Spleen (tissue), 11 donors: ENCODE measurements around the gene LSM2. TPM values are rescaled to one million over a fixed set of nuclear protein-coding genes. Genes with fewer than 3 reads are reported as not detected.

Experiments
- DNase-seq: peaks from one replicate; pipeline ENCODE4 v3.0.0-alpha.2; 2020
- H3K27ac ChIP-seq, 8 donors: fragments of 200-600 bp; sonication (generic) in 7 of 8; 1 replicate in 4 of 8; 2 replicates in 4 of 8; pipeline versions ENCODE4 v1.5.0 to v1.8.0; 2016 to 2021; ENCODE audit warnings: inconsistent platforms in 4 of 8, mild to moderate bottlenecking in 4 of 8, moderate library complexity in 1 of 8
- H3K27me3 ChIP-seq, 7 donors: fragments of 200-600 bp; sonication (generic) in 6 of 7; replicated peaks in 1 of 7; 1 replicate in 4 of 7; 2 replicates in 3 of 7; pipeline versions ENCODE4 v1.5.0 to v1.8.0; 2016 to 2021; ENCODE audit warnings: inconsistent platforms in 3 of 7, mild to moderate bottlenecking in 1 of 7
- H3K36me3 ChIP-seq, 6 donors: fragments of 200-600 bp; sonication (generic) in 5 of 6; 1 replicate in 4 of 6; 2 replicates in 2 of 6; pipeline versions ENCODE4 v1.5.0 to v1.8.0; 2016 to 2021; ENCODE audit warnings: inconsistent platforms in 2 of 6
- H3K4me1 ChIP-seq, 6 donors: fragments of 200-600 bp; sonication (generic) in 5 of 6; 1 replicate in 3 of 6; 2 replicates in 3 of 6; pipeline versions ENCODE4 v1.5.0 to v1.8.0; 2016 to 2021; ENCODE audit warnings: inconsistent platforms in 3 of 6
- H3K4me3 ChIP-seq, 8 donors: fragments of 200-600 bp; sonication (generic) in 7 of 8; 1 replicate in 4 of 8; 2 replicates in 4 of 8; pipeline versions ENCODE4 v1.5.0 to v1.8.0; 2016 to 2021; ENCODE audit warnings: inconsistent platforms in 4 of 8, mild to moderate bottlenecking in 4 of 8, moderate library complexity in 2 of 8
- H3K9me3 ChIP-seq, 8 donors: fragments of 200-600 bp; sonication (generic) in 7 of 8; 1 replicate in 4 of 8; 2 replicates in 4 of 8; pipeline versions ENCODE4 v1.5.0 to v1.8.0; 2016 to 2021; ENCODE audit warnings: inconsistent platforms in 4 of 8
- CTCF ChIP-seq, 11 experiments: fragments of 200-600 bp in 7 of 11; fragments of 450-650 bp in 4 of 11; sonication (generic) in 4 of 11; IDR thresholded peaks in 8 of 11; conservative IDR thresholded peaks in 3 of 11; 1 replicate in 7 of 11; 2 replicates in 4 of 11; pipeline versions ENCODE4 v1.4.0 to v1.8.0; 2016 to 2021; ENCODE audit warnings: antibody characterized with exemption in 11 of 11, inconsistent platforms in 4 of 11, mild to moderate bottlenecking in 1 of 11
- POLR2A ChIP-seq, 3 donors: fragments of 450-650 bp; IDR thresholded peaks; one replicate each; pipeline ENCODE4 v1.5.1; 2017; ENCODE audit warnings: antibody characterized with exemption in 3 of 3, mild to moderate bottlenecking in 1 of 3
- POLR2AphosphoS5 ChIP-seq, 3 donors: sonication (generic); formaldehyde crosslinking; IDR thresholded peaks; one replicate each; pipeline ENCODE4 v1.5.1; 2017; ENCODE audit warnings: antibody characterized with exemption in 3 of 3
- WGBS, 5 donors: extraction: QIAGEN DNeasy Blood & Tissue Kit in 3 of 5; methylation state at CpG; one replicate each; pipeline versions ENCODE4 v1.1.5 to v1.1.7; 2013 to 2018; 5-methylcytosine and 5-hydroxymethylcytosine counted together
- intact Hi-C: fragments of 100-400 bp; cut with DNase I; formaldehyde crosslinking; loops from one replicate; pipeline ENCODE4 v1.15.0; 2023; ENCODE audit warnings: low total_unique reads
- polyA plus RNA-seq, 3 donors: library from polyadenylated mRNA; stranded (reverse); fragments of 200-250 nt; gene quantifications; one replicate each; pipeline ENCODE4 v1.2.1, GENCODE V29; 2013
- total RNA-seq, 7 donors: library from RNA; depleted of rRNA in 3 of 7; stranded (reverse); fragments of >200 nt in 3 of 7; fragmentation: NEBNext Ultra II Directional in 4 of 7; extraction: Animal tissue kit (Norgen Biotek cat#: 25700) in 4 of 7; gene quantifications; one replicate each; pipeline versions ENCODE4 v1.1.0 to v1.2.1, GENCODE V29; 2016 to 2021
- donor health status: healthy with polysubstance abuse.
- donor health status: DM: no; HTN: no; CAD: no; lungs with moderate emphysema.
- donor health status: DM: no; HTN: no; CAD: no.
- donor health status: Bipolar disorder and iron deficiency.
- donor health status: healthy.
- donor health status: DM: no; HTN: no; CAD: no.
- donor health status: DM: yes; HTN: yes; CAD: no.

The LSM2 gene
- total and polyA plus RNA-seq, 10 donors = 35.9 to 98.9 (median 51.6) TPM

- H3K9me3 ChIP-seq = no peaks in the 10 kb centered on the region
- no peaks in the 10 kb centered on the region for H3K27me3 ChIP-seq
- H3K4me1 ChIP-seq = peaks cover 9 to 58% (median 30%) of the 10 kb centered on the region in 6 donors
- DNase-seq = no peak
- WGBS, 5 donors = 79 to 91% (median 87%) methylated on average over 3 to 4 of the region's 4 CpGs
- TF ChIP-seq POLR2AphosphoS5 (IDR thresholded peaks at IDR 0.05) = no peak
- intact Hi-C loops = no loop called here
- H3K27ac ChIP-seq = no peak overlapping the region
- no peak overlapping the region for H3K4me3 ChIP-seq
- H3K36me3 ChIP-seq = peaks cover 0 to 27% (median 21%) of the 10 kb centered on the region in 6 donors
Observed at GRCh38 chr6:31775184-31775583, 31.6 kb downstream of the LSM2 start.

DNA sequence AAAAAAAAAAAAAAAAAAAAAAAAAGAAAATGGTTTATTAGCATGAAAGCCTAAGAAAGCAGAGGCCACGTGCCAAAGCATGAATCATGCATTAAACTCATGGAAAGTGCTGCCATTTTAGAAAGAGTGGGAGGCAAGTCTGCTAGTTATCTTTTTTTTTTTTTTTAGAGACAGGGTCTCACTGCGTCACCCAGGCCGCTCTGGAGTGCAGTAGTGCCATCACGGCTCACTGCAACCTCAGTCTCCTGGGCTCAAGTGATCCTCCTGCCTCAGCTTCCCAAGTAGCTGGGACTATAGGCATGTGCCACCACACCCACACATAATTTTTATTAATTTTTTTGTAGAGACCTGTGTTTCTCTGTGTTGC, 34.8 kb downstream of the LSM2 start:
- DNase-seq = peak; percentile 46
- WGBS, 5 donors = 70 to 81% (median 79%) methylated on average over 4 of the region's 4 CpGs
- Histone ChIP-seq H3K36me3 (no peaks in the 10 kb centered on the region), H3K4me3 (no peak overlapping the region), H3K4me1 (peaks cover 6 to 75% (median 37%) of the 10 kb centered on the region in 6 donors), H3K27me3 (no peaks in the 10 kb centered on the region), H3K9me3 (no peaks in the 10 kb centered on the region), H3K27ac (peak overlapping the region in 1 of 8 donors; percentile 8)
- TF ChIP-seq POLR2AphosphoS5 (IDR thresholded peaks at IDR 0.05) (no peak), CTCF (IDR thresholded peaks at IDR 0.05 in 8 of 11, conservative IDR thresholded peaks at IDR 0.05 in 3 of 11) (no peak), POLR2A (IDR thresholded peaks at IDR 0.05) (no peak)
- intact Hi-C loops = no loop called here

GRCh38 chr6:31770860-31771259, 35.9 kb downstream of the LSM2 start:
- Histone ChIP-seq H3K4me1 (peaks cover 0 to 64% (median 33%) of the 10 kb centered on the region in 6 donors), H3K27me3 (no peaks in the 10 kb centered on the region), H3K9me3 (no peaks in the 10 kb centered on the region), H3K27ac (no peak overlapping the region), H3K4me3 (no peak overlapping the region), H3K36me3 (no peaks in the 10 kb centered on the region)
- WGBS, 5 donors = 83 to 87% (median 85%) methylated on average over 2 of the region's 2 CpGs
- DNase-seq = no peak
- intact Hi-C loops = no loop called here
- TF ChIP-seq CTCF (IDR thresholded peaks at IDR 0.05 in 8 of 11, conservative IDR thresholded peaks at IDR 0.05 in 3 of 11) (no peak), POLR2AphosphoS5 (IDR thresholded peaks at IDR 0.05) (no peak), POLR2A (IDR thresholded peaks at IDR 0.05) (no peak)

DNA sequence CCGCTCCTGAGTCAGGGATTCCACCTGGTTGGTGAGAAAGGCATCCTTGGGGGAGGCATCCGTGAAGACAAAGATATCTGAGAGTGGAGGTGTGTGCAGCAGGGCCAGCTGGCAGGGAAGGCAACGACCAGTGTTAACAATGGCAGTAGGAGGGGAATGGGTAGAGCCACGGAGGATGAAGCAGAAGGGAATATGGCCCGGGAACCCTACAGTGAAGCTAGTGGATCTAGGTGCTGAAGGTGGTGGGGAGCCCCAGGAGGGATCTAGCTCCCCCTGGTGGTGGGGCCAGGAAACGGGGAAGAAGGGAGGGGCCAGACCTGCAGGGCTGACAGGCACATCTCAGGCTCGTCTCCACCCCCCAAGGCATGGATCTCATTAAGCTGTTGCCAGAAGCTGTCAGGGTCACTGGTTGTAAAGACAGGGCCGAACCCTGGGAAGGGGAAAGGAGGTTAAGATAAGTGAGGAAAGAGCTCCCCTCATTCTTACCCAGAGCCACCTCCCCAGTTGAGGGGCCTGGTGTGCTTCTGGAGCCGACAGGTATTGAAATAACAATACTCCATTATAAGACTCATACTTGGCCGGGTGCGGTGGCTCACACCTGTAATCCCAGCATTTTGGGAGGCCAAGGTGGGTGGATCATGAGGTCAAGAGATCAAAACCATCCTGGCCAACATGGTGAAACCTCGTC, 36.9 kb downstream of the LSM2 start:
- no peaks in the 10 kb centered on the region for H3K27me3 ChIP-seq
- peak overlapping the region in 3 of 8 donors; percentile 26 to 66 (median 51) for H3K27ac ChIP-seq
- no peaks in the 10 kb centered on the region for H3K9me3 ChIP-seq
- peaks cover 0 to 57% (median 33%) of the 10 kb centered on the region in 6 donors for H3K4me1 ChIP-seq
- no peaks in the 10 kb centered on the region for H3K36me3 ChIP-seq
- TF ChIP-seq POLR2A (IDR thresholded peaks at IDR 0.05) (no peak), CTCF (IDR thresholded peaks at IDR 0.05 in 8 of 11, conservative IDR thresholded peaks at IDR 0.05 in 3 of 11) (peak; percentile 66 to 96 (median 86)), POLR2AphosphoS5 (IDR thresholded peaks at IDR 0.05) (peak; percentile 17 to 68 (median 55))
- intact Hi-C loops = no loop called here
- H3K4me3 ChIP-seq = no peak overlapping the region
- peak; percentile 96 for DNase-seq
- WGBS, 5 donors = 57 to 67% (median 61%) methylated on average over 12 of the region's 12 CpGs
